Heart right ventricle (tissue), 16 donors: ENCODE data around the gene C20orf144. TPM values are rescaled to one million over a fixed set of nuclear protein-coding genes. Genes with fewer than 3 reads are reported as not detected.
A peak's percentile ranks its signal among the peaks of the same experiment; 100 is the strongest.

ENCODE experiments used
- ATAC-seq, 8 donors: fragments of 200-7000 bp; cut with Tn5 transposase; one replicate each; pipeline ENCODE4 v1.9.1; 2020; ENCODE audit warnings: mild to moderate bottlenecking in 8 of 8, moderate library complexity in 8 of 8, moderate number of reproducible peaks in 1 of 8
- DNase-seq, 2 donors: peaks; one replicate each; pipeline ENCODE4 v3.0.0-alpha.2; 2020
- H3K27ac ChIP-seq, 10 donors: fragments of 200-600 bp; sonication (generic) in 2 of 10; one replicate each; pipeline versions ENCODE4 v1.5.0 to v1.8.0; 2020 to 2022; ENCODE audit warnings: mild to moderate bottlenecking in 3 of 10
- H3K27me3 ChIP-seq, 7 donors: fragments of 200-600 bp; one replicate each; pipeline ENCODE4 v1.8.0; 2021 to 2022; ENCODE audit warnings: mild to moderate bottlenecking in 2 of 7
- H3K36me3 ChIP-seq, 9 donors: fragments of 200-600 bp; sonication (generic) in 1 of 9; one replicate each; pipeline versions ENCODE4 v1.5.0 to v1.8.0; 2020 to 2022; ENCODE audit warnings: mild to moderate bottlenecking in 2 of 9
- H3K4me1 ChIP-seq, 9 donors: fragments of 200-600 bp; sonication (generic) in 1 of 9; one replicate each; pipeline versions ENCODE4 v1.5.0 to v1.8.0; 2020 to 2022; ENCODE audit warnings: mild to moderate bottlenecking in 4 of 9
- H3K4me3 ChIP-seq, 10 donors: fragments of 200-600 bp; sonication (generic) in 2 of 10; one replicate each; pipeline versions ENCODE4 v1.5.0 to v1.8.0; 2020 to 2022; ENCODE audit warnings: mild to moderate bottlenecking in 7 of 10, moderate library complexity in 2 of 10
- H3K9me3 ChIP-seq, 11 donors: fragments of 200-600 bp in 10 of 11; sonication (generic) in 2 of 11; one replicate each; pipeline versions ENCODE4 v1.5.0 to v1.8.0; 2013 to 2022; ENCODE audit warnings: mild to moderate bottlenecking in 2 of 11, control low read depth in 1 of 11, moderate library complexity in 1 of 11
- WGBS, 2 donors: extraction: QIAGEN DNeasy Blood & Tissue Kit; methylation state at CpG; one replicate each; pipeline ENCODE4 v1.1.7; 2013; ENCODE audit warnings: inconsistent platforms in 1 of 2; 5-methylcytosine and 5-hydroxymethylcytosine counted together
- intact Hi-C, 10 donors: fragments of 100-400 bp; cut with DNase I; formaldehyde crosslinking; loops; one replicate each; pipeline versions ENCODE4 v1.11.1 to v1.14.2; 2022
- polyA plus RNA-seq, 2 donors: library from polyadenylated mRNA; stranded (reverse); fragments of 200-250 nt; gene quantifications; one replicate each; pipeline ENCODE4 v1.2.3, GENCODE V29; 2013
- total RNA-seq, 10 donors: library from RNA; stranded (reverse); fragmentation: NEBNext Ultra II Directional in 3 of 10; extraction: Animal tissue kit (Norgen Biotek cat#: 25700) in 3 of 10; gene quantifications; one replicate each; pipeline versions ENCODE4 v1.2.1 to v1.2.4, GENCODE V29; 2021 to 2023
- TF ChIP-seq, protein P1 (sequence below), 9 donors: fragments of 200-600 bp; sonication (generic) in 2 of 9; IDR thresholded peaks; one replicate each; pipeline versions ENCODE4 v1.5.0 to v1.8.0; 2021 to 2022; ENCODE audit warnings: antibody characterized with exemption in 9 of 9, mild to moderate bottlenecking in 5 of 9, moderate library complexity in 1 of 9
- donor health status: Arrhythmogenic right ventricular cardiomyopathy.
- donor health status: ischemic (EF 13 %, LVEDD 7.1; RV severe dilation, severe dysfunction).
- donor health status: healthy with polysubstance abuse.
- donor health status: DM: no; HTN: yes; CAD: no.
- donor health status: DM: no; HTN: no; CAD: no.
- donor health status: ischemic (EF 25% LVEDD 6.9; RV normal size, moderate dysfunction).
- donor health status: ischemic (EF 25% LVEDD 5.7; RV mildly dilated, moderate dysfunction).
- donor health status: healthy.
- donor health status: DM: yes; HTN: yes; CAD: no.
- donor health status: Ischemic cardiomyopathy.
- donor health status: ischemic (EF 35%, LVEDD 5.7; RV mildly dilated, moderate dysfunction).
- donor health status: nonischemic (EF 11% LVEDD 7.7; RV severe dilation, severe dysfunction).
- donor health status: DM: yes; HTN: yes; CAD: no.
- donor health status: PGD.
- donor health status: ischemic (EF 29% LVEDD 5.4; RV normal size, mild dysfunction).
- donor health status: nonischemic (EF 23%, LVEDD 6.1; RV moderate dilation, normal function).

Gene C20orf144
- total and polyA plus RNA-seq, 12 donors, result 0.03 TPM; not detected in 11

DNA sequence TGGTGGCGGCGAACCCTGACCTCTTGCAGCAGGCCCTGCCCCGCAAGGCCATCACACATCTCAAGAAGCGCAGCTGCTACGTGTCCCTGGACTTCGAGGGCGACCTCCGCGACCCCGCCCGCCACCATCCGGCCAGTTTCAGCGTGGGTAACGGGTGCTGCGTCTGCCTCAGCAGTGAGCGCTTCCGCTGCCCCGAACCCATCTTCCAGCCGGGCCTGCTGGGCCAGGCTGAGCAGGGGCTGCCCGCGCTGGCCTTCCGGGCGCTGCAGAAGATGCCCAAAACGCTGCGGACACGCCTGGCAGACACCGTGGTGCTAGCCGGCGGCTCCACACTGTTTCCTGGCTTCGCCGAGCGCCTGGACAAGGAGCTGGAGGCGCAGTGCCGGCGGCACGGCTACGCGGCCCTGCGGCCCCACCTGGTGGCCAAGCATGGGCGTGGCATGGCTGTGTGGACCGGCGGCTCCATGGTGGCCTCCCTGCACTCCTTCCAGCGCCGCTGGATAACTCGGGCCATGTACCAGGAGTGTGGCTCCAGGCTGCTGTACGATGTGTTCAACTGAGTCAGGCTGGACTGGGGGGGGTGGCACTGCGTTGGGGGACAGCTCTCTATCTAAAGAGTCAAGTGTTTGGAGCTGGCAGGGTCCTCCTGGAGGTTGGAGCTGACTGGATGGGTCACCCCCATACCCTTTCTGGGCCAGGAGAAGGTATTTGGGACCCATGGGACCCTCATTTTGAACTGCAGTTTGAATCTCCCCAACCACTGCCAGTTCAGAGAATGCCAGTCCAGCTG is 5.7 kb downstream of the C20orf144 start:
- ATAC-seq (peak; percentile 55 to 70 (median 63)), DNase-seq (peak; percentile 76 to 85)
- Histone ChIP-seq H3K27me3 (no peaks in the 10 kb centered on the region), H3K36me3 (peaks cover 0 to 30% (median 3%) of the 10 kb centered on the region in 9 donors), H3K27ac (peak overlapping the region; percentile 63 to 89 (median 82)), H3K4me3 (peak overlapping the region; percentile 30 to 81 (median 62)), H3K9me3 (no peaks in the 10 kb centered on the region), H3K4me1 (peaks cover 25 to 64% (median 49%) of the 10 kb centered on the region in 9 donors)
- intact Hi-C loops, result loop anchor here in 6 of 10 donors (2.0 to 5.0 kb wide), 2 partner anchors 211 kb away; no protein-coding TSS in a partner anchor
- 13 to 16% methylated on average over 47 of the region's 47 CpGs for WGBS, 2 donors
- TF ChIP-seq, protein P1, sequence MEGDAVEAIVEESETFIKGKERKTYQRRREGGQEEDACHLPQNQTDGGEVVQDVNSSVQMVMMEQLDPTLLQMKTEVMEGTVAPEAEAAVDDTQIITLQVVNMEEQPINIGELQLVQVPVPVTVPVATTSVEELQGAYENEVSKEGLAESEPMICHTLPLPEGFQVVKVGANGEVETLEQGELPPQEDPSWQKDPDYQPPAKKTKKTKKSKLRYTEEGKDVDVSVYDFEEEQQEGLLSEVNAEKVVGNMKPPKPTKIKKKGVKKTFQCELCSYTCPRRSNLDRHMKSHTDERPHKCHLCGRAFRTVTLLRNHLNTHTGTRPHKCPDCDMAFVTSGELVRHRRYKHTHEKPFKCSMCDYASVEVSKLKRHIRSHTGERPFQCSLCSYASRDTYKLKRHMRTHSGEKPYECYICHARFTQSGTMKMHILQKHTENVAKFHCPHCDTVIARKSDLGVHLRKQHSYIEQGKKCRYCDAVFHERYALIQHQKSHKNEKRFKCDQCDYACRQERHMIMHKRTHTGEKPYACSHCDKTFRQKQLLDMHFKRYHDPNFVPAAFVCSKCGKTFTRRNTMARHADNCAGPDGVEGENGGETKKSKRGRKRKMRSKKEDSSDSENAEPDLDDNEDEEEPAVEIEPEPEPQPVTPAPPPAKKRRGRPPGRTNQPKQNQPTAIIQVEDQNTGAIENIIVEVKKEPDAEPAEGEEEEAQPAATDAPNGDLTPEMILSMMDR (IDR thresholded peaks at IDR 0.05), result peak; percentile 83 to 95 (median 90)

DNA sequence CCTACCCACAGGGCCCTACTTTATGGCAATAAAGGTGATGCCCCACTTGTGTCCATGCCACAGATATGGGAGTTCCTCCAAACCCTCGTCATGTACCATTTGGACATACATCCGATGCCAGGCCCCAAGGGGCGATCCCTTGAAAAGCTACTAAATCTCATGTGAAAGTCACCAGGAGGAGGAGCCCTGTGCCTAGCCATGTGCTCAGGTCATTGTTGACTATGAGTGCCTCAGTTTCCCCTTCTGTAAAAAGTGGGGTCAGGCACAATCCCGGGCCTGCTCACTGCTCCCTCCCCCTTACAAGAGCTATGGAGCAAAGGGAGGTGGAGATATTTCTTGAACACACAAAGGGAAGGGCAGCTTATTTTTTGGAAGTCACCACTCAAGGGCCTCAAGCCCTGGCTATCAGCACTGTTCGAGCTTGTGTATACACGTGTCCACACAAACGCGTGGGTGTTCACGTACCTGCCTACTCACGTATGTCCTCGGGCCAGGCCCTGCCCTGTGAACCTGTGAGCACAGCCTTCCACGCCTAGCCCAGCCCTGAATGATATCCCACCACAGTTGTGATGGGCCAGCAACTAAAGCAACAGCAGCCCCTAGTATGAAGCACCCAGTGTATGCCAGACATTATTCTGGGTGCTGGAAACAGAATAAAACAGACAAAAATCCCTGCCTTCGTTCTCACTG is 6.5 kb downstream of the C20orf144 start:
- peaks cover 27 to 66% (median 52%) of the 10 kb centered on the region in 9 donors for H3K4me1 ChIP-seq
- 86 to 90% methylated on average over 13 of the region's 13 CpGs for WGBS, 2 donors
- peak in 1 of 2 donors; percentile 13 for DNase-seq

DNA sequence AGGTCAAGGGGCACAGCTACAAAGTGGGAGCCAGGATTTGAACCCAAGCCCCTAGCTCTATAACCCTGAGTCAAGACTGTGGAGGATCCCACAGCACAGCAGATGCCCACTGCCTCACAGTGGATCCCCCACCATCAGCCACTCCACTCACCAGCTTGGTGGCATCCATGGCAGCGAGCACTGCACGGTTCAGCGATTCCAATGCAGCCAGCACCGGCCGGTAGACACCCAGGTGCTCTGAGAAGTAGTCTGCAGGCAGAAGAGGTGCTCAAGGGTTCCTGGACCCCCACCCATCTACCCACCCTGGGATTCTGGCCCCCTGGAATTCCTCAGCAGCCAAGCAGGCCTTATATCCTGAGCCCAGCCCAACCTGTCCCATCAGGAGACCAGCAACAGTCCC is 7.1 kb downstream of the C20orf144 start:
- intact Hi-C loops, result loop anchor here in 5 of 10 donors (5.0 kb wide), 1 partner anchor 212 kb away; no protein-coding TSS in a partner anchor
- Histone ChIP-seq H3K4me1 (peaks cover 24 to 64% (median 48%) of the 10 kb centered on the region in 9 donors), H3K4me3 (no peak overlapping the region), H3K9me3 (no peaks in the 10 kb centered on the region), H3K27me3 (no peaks in the 10 kb centered on the region), H3K36me3 (peaks cover 0 to 30% (median 3%) of the 10 kb centered on the region in 9 donors), H3K27ac (no peak overlapping the region)
- TF ChIP-seq, protein P1 (IDR thresholded peaks at IDR 0.05), result no peak
- 95% methylated on average over 5 of the region's 5 CpGs for WGBS, 2 donors
- DNase-seq, result peak in 1 of 2 donors; percentile 10
- no peak for ATAC-seq

More for the DNA sequence above, 6.5 kb downstream of the C20orf144 start:
- Histone ChIP-seq H3K36me3 (peaks cover 0 to 30% (median 3%) of the 10 kb centered on the region in 9 donors), H3K27me3 (no peaks in the 10 kb centered on the region), H3K9me3 (no peaks in the 10 kb centered on the region), H3K4me3 (no peak overlapping the region), H3K27ac (peak overlapping the region in 1 of 10 donors; percentile 86)
- TF ChIP-seq, protein P1 (IDR thresholded peaks at IDR 0.05), result no peak
- no peak for ATAC-seq
- intact Hi-C loops, result loop anchor here in 5 of 10 donors (5.0 kb wide), 1 partner anchor 211 kb away; no protein-coding TSS in a partner anchor
